D721Med (cell line): ENCODE results near the gene DLG5.
"Not testable (repeated sequence)": the region's sequence is repeated elsewhere in the genome, so short reads cannot be mapped to it uniquely, and the experiment has no call there.

ENCODE experiments used
- DNase-seq: peaks from one replicate; pipeline ENCODE4 v3.0.0; 2011; ENCODE audit warnings: low spot score; ENCODE audit not compliant: insufficient read length
- FAIRE-seq: peaks from 2 replicates; lab custom pipeline; 2011; peaks lifted over from hg19 to GRCh38; lab: Jason Lieb, UNC
- CTCF ChIP-seq: IDR thresholded peaks from 2 replicates; pipeline ENCODE4 v1.5.1; 2012; ENCODE audit warnings: mild to moderate bottlenecking, control low read depth; ENCODE audit not compliant: insufficient read depth; ENCODE audit errors: missing control alignments

The DLG5 gene

GRCh38 chr10:77770081-77770867 is 156.3 kb downstream of the DLG5 start:
- TF ChIP-seq CTCF, result no peak
- DNase-seq (no peak), FAIRE-seq (no peak)

GRCh38 chr10:77768039-77768438 is 158.5 kb downstream of the DLG5 start:
- FAIRE-seq (peak; percentile 56), DNase-seq (no peak)
- no peak for TF ChIP-seq CTCF

GRCh38 chr10:77763453-77764430 is 162.8 kb downstream of the DLG5 start:
- no peak for TF ChIP-seq CTCF
- FAIRE-seq, result no peak
- DNase-seq, result no peak

- not testable (repeated sequence) for FAIRE-seq
Observed at GRCh38 chr10:77758406-77758805, 168.1 kb downstream of the DLG5 start.

GRCh38 chr10:77756319-77757232 is 170.0 kb downstream of the DLG5 start:
- FAIRE-seq (no peak), DNase-seq (no peak)
- peak; percentile 86 for TF ChIP-seq CTCF

More at GRCh38 chr10:77758406-77758805, 168.1 kb downstream of the DLG5 start:
- not testable (repeated sequence) for DNase-seq

GRCh38 chr10:77746047-77746707 is 180.4 kb downstream of the DLG5 start:
- TF ChIP-seq CTCF, result no peak
- FAIRE-seq (no peak), DNase-seq (no peak)
